Measurements from ENCODE around the gene SEC14L5.
"Not testable (repeated sequence)": the region's sequence is repeated elsewhere in the genome, so short reads cannot be mapped to it uniquely, and the experiment has no call there.

SEC14L5 gene

GRCh38 chr16:4929619-4930018, 28.5 kb upstream of the SEC14L5 start:
- not testable (repeated sequence) for DNase-seq

GRCh38 chr16:4931381-4931780, 26.7 kb upstream of the SEC14L5 start:
- no peak for DNase-seq

GRCh38 chr16:4933433-4933832, 24.7 kb upstream of the SEC14L5 start:
- no peak for DNase-seq

- DNase-seq = no peak
These were observed 24.2 kb upstream of the SEC14L5 start for GRCh38 chr16:4933871-4934395.

DNA sequence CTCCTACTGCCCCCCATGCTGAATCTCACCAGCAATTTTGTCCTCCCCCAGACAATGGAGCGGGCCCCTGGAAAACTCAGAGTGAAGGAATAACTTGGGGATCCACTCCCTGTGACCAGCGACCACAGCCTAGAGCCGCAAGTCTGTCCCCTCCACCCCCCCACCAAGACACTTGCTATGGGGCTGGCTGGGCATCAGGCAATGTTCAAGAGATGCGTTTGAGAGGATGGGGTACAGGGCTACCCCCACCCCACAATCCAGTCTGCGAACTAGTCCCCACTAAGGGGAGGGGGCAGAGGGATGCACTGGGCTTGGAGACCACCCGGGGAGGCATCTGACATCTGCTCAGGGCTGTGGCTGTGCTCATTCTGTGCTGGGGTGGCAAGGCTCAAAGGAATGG, 23.5 kb upstream of the SEC14L5 start:
- DNase-seq = no peak

- DNase-seq = no peak
These were observed 22.8 kb upstream of the SEC14L5 start for GRCh38 chr16:4935241-4935855.

DNA sequence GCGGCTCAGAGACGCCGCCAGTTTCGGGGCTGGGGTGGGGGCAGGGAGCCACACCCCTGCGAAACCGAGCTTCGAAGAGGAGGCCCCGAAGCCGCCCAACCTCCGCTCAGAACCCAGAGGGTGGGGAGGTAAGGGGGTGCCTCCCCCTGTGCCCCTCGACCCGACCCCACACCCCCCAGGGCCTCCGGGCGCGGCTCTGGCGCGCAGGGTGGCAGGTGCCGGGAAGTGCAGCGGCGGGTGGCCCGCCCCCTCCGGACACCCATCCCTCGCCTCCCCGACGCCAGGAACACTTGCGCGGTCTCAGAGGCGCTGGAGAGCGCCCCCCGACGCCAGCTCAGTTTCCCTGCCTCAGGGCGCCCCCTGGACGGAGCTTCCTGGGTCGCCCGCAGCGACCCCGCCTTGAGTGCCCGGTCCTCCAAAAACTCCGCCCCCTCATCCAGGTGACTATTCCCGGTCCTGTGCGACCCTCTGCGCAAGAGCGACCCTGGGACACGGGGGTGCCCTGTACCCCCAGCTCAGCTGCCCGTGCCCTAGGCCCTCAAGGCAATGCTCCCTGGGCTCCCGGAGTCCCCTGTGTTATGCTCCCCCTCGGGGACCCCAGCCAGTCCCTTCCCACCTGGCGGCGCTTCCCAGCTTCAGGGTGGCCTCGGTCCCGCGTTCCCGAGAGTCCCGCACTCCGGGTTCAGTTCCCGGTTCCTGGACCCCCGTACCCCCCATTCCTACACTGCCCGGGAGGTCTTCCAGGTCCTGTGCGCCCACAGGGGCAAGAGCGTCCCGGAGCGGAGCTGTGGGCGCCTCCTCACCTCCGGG, 21.7 kb upstream of the SEC14L5 start:
- DNase-seq = no peak

GRCh38 chr16:4936991-4937781, 20.9 kb upstream of the SEC14L5 start, which contains the start of gene PPL:
Gene PPL, minus strand, starts transcription at chr16:4937148. Its CDS starts 103 bp downstream, at chr16:4937045.
- DNase-seq = peak in 1 of 56 donors; percentile 26

- no peak for DNase-seq
These were observed 20.1 kb upstream of the SEC14L5 start for GRCh38 chr16:4937782-4938682.

- DNase-seq = no peak
These were observed 19.5 kb upstream of the SEC14L5 start for GRCh38 chr16:4938683-4939030.

- no peak for DNase-seq
These were observed 17.4 kb upstream of the SEC14L5 start for GRCh38 chr16:4940719-4941118.

GRCh38 chr16:4942481-4942880, 15.6 kb upstream of the SEC14L5 start:
- DNase-seq = no peak

- DNase-seq = peak in 6 of 56 donors; percentile 12 to 56 (median 35)
These were observed 13.5 kb upstream of the SEC14L5 start for GRCh38 chr16:4944333-4945281.

DNA sequence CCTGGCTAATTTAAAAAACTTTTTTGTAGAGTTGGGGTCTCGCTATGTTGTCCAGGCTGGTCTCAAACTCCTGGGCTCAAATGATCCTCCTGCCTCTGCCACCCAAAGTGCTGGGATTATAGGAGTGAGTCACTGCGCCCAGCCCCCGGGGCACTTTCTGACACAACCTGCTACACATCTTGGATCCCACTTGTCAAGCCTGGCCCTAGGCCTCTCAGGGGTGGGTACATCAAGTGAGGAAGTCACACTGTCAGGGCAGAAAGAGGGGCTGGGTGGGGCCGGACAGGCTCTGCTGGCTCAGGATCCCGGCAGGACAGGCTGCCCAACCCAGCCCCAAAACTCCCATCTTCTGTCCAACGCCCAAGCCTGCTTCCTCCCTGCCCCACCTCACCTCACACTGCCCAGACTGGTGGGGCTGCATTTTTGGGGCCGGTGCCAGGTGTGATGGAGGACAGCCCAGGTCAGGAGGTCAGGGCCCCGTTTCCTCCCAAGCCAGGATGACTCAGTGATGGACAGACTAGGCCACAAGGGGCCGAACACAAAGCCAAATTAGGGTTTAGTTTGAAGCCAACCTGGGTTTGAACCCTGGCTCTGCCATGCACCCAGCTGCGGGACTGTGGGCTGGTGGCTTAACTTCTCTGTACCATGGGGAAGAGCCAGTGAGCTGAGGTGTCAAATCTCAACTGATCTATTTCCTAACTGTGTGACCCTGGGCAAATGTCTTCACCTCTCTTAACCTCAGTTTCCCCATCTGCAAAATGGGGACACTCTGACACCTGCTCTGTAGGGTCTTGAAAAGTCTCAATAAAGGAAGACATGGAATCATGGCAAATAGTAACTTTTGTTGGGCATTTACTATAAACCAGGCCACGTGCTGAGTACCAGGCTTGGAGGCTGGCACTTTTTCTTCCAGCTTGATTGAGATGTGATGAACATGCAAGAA, 12.3 kb upstream of the SEC14L5 start:
- DNase-seq = no peak

DNA sequence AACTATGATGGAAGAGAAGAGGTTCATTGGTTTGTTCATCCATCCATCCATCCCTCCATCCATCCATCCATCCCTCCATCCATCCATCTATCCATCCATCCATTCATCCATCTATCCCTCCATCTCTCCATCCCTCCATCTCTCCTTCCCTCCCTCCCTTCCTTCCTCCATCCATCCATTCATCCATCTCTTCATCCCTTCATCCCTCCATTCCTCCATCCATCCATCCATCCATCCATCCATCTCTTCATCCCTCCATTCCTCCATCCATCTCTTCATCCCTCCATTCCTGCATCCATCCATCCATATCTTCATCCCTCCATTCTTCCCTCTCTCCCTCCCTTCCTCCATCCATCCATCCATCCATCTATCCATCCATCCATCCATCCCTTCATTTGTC, 11.2 kb upstream of the SEC14L5 start:
- DNase-seq = no peak

DNA sequence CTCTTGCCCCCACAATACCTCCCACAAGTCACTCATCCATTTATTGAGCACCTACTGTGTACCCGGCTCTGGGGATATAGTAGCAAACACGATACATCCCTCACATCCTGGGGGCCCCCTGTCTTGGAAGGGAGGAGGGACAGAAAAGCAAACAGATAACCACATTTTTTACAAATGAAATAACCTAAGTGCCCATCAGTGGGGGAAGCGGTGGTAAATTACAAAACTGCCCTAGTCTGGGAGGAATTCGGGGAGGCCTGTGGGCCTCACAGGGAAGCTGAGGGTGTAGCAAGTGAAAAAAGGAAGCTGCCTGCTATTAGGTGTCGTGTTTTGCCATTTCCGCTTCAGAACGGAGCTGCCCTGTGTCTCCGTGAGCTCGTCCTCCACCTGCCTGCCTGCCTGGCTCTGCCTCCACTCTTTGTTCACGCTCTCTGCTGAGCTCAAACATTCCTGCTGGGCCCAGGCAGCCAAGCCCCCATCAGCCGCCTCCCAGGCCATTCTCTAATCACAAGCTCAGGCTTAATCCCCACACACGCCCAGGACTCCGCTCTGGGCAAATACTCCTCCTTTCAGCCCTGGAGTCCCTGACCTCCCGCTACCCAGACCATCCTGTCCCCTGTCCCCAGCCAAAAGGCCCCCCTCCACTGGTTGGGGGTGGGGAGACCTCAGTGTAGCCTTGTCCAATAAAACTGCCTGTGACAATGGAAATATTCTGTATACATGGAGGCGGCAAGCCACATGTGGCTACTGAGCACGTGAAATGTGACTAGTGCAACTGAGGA, 10.2 kb upstream of the SEC14L5 start:
- no peak for DNase-seq

DNA sequence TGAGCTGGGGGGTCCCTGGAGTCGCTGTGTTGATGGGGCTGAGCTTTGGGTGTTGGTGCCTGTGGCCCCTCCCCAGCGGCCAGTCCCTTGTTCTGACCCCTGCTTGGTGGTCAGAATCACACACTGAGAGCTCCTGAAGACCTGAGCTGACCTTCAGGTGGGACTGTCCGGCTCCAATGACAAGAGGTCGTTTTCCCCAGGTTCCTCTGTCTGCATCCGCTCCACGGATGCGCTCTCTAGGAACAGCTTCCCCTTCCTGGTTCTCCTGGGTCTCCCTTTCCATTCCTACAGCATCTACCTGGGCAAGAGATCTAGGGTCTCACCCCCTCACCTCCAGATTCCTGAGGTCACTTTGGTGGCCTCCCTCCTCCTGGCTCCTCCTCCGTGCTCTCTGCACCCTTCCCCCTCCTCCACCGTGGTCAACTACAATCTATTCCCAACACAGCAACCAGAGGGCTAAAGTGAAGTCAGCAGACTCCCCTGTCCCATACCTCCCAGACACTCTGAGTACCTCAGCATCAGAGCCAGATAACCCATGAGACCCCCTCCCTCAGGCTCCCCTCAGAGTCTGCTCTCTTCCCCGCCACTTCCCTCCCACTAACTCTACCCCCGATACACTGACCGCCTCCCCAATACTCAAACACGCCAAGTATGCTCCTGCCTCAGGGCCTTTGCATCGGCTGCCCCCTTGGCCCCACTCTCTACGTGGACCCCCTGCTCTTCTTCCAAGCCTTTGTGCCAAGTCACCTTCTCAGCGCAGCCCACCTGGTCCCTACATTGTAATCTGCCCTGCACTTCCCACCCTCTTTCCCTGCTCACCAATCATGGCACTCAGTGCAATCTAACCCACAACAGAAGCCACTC, 9.0 kb upstream of the SEC14L5 start:
- DNase-seq = no peak

Data from amygdala (tissue), 56 donors.